ENCODE data around the gene WDR12.
"Not testable (repeated sequence)": the region's sequence is repeated elsewhere in the genome, so short reads cannot be mapped to it uniquely, and the experiment has no call there.

WDR12 gene

DNA sequence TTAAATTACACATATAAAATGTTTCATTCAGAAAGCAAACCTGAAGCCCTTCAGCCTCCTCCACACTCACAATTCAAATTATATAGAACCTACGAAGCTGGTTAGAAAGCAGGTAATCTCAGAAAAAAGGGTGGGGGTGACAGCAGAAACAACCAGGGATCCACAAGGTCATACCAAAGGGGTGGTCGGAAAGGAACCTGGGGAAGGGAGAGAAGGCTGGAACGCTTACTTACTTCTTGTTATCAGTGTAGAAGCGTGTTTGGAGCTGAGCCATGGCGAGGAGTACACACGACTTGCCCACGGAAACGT, 316 bp downstream of the WDR12 start:
- TF ChIP-seq, protein P1, sequence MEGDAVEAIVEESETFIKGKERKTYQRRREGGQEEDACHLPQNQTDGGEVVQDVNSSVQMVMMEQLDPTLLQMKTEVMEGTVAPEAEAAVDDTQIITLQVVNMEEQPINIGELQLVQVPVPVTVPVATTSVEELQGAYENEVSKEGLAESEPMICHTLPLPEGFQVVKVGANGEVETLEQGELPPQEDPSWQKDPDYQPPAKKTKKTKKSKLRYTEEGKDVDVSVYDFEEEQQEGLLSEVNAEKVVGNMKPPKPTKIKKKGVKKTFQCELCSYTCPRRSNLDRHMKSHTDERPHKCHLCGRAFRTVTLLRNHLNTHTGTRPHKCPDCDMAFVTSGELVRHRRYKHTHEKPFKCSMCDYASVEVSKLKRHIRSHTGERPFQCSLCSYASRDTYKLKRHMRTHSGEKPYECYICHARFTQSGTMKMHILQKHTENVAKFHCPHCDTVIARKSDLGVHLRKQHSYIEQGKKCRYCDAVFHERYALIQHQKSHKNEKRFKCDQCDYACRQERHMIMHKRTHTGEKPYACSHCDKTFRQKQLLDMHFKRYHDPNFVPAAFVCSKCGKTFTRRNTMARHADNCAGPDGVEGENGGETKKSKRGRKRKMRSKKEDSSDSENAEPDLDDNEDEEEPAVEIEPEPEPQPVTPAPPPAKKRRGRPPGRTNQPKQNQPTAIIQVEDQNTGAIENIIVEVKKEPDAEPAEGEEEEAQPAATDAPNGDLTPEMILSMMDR (IDR thresholded peaks at IDR 0.05; ENCODE audit: borderline replicate concordance, insufficient read depth, low read depth, low read length) = no peak
- peak overlapping the region; percentile 58 for H3K4me3 ChIP-seq (ENCODE audit: low read depth, low read length)

DNA sequence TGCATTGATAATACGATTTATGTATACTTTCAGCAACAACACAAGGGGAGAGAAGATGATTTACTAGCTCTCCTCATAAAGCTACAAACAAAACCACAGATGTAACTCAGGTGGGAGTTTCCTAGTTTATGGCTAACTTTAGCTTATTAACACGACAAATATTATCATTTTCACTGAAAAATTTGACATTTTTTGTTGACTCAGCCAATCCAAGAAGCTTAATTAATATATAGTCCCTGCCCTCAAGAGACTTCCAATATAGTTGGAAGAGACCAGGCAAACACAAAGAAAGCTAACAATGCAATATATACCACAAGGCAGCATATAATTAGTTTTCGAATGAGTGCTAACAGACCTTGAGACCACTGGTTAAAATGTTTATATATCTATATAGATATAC, 775 bp downstream of the WDR12 start:
- peak overlapping the region; percentile 58 for H3K4me3 ChIP-seq (ENCODE audit: low read depth, low read length)
- TF ChIP-seq, protein P1 (IDR thresholded peaks at IDR 0.05; ENCODE audit: borderline replicate concordance, insufficient read depth, low read depth, low read length) = no peak

DNA sequence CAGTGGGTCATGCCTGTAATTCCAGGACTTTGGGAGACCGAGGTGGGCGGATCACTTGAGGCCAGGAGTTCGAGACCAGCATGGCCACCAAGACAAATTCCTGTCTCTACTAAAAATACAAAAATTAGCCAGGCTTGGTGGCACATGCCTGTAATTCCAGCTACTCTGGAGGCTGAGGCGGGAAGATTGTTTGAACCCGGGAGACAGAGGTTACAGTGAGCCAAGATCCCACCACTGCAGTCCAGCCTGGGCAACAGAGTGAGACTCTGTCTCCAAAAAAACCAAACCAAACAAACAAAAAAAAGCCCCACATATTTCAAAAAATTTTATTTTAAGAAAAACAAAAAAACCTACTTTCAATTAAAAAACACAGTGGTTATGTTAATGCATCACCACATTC, 1.2 kb downstream of the WDR12 start:
- peak overlapping the region; percentile 26 for H3K4me3 ChIP-seq (ENCODE audit: low read depth, low read length)

DNA sequence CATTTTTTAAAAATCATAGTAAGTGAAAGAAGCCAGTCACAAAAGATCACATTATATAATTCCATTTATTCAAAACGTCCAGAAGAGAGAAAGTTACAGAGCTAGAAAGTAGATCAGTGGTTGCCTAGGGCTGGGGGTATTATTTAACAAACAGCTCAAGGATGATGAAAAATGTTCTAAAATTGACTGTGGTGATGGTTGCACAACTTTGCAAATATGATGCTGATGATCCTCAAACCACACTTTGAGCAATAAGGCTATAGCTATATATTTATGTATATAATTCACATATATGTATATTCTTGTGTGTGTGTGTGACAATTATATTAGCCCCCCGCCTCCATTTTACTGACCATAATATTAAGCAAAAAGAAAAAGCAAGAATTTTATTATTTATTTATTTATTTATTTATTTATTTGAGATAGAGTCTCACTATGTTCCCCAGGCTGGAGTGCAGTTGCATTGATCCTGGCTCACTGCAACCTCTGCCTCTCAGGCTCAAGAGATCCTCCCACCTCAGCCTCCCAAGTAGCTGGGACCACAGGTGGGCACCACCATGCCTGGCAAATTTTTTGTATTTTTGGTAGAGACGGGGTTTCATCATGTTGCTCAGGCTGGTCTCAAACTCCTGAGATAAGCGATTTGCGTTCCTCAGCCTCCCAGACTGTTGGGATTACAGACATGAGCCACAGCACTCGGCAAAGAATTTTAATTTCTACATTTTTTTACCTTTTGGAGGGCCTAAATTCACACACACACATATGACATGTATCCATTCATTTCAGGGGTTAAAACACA, 1.9 kb downstream of the WDR12 start:
- no peak overlapping the region for H3K4me3 ChIP-seq (ENCODE audit: low read depth, low read length)
- TF ChIP-seq, protein P1 (IDR thresholded peaks at IDR 0.05; ENCODE audit: borderline replicate concordance, insufficient read depth, low read depth, low read length) = no peak

DNA sequence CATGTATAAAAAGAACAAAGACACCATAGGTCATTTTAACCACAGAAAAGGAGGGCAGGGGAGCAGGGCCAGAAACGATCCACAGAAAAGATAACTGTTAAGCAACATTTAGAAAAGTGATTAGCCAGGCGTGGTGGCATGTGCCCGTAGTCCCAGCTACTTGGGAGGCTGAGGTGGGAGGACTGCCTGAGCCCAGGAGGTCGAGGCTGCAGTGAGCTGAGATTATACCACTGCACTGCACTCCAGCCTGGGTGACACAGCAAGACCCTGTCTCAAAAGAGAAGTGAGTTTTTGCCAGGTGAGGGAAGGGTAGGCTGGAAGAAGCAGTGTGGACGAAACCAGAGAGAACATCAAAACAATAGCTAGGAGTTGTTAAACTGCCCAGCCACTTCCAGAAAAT, 3.3 kb downstream of the WDR12 start:
- no peak overlapping the region for H3K4me3 ChIP-seq (ENCODE audit: low read depth, low read length)
- TF ChIP-seq, protein P1 (IDR thresholded peaks at IDR 0.05; ENCODE audit: borderline replicate concordance, insufficient read depth, low read depth, low read length) = no peak

DNA sequence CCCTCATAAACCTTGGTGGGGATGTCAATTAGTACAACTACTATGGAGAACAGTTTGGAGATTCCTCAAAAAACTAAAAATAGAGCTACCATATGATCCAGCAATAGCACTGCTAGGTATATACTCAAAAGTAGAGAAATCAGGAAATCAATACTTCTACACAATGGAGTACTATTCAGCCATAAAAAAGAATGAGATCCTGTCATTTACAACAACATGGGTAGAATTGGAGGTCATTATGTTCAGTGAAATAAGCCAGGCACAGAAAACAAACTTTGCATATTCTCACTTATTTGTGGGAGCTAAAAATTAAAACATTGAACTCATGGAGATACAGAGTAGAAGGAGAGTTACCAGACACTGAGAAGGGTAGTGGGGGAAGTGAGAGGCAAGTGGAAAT, 6.0 kb downstream of the WDR12 start:
- not testable (repeated sequence) for H3K4me3 ChIP-seq (ENCODE audit: low read depth, low read length)

DNA sequence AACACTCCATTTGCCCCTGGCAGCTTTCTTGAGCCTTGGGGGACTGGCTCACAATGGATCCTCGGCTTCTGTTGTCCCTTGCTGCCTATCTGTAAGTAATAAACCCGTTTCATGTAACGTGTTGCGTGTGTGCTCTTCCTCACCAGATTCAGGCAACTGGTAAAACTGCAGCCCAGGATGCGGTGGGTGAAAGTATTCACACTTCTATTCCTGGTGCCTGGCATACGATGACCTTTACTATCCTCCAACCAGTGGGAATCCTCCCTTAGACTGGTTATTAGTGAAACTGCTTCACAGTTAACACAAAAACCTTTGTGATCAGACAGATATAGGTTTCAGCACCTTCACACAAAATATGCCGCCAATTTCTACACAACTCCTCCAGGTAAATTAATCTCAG, 26.3 kb downstream of the WDR12 start:
- no peak overlapping the region for H3K4me3 ChIP-seq (ENCODE audit: low read depth, low read length)
- TF ChIP-seq, protein P1 (IDR thresholded peaks at IDR 0.05; ENCODE audit: borderline replicate concordance, insufficient read depth, low read depth, low read length) = no peak

DNA sequence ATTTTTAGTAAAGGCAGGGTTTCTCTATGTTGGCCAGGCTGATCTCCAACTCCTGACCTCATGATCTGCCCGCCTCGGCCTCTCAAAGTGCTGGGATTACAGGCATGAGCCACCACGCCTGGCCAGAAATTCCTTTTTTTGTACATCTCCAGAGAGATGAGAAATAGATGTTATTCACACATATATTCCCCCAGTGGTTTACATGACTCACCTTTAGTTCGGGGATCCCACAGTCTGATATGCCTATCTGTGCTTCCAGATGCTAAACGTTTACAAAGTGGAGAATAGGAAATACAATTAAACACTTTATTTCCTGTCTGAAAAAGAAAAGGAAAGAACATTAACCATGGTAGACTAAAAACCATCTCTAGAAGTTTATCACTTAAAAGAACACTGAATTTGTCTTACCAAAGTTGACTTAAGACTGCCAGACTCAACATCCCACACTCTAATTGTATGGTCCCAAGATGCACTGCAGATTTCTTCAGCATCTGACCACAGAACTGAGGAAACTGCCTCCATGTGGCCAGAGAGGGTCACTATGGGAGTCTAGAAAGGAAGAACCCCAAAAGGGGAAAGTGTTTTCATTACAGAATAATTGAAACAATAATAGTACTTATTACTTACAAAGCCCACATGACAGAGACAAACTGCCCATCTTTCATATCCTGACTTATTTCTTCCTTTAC, 27.3 kb downstream of the WDR12 start:
- TF ChIP-seq, protein P1 (IDR thresholded peaks at IDR 0.05; ENCODE audit: borderline replicate concordance, insufficient read depth, low read depth, low read length) = no peak
- no peak overlapping the region for H3K4me3 ChIP-seq (ENCODE audit: low read depth, low read length)
